Activated CD4-positive, alpha-beta T cell treated with anti-CD3 and anti-CD28 coated beads, Interleukin-2, amount 10 ng/mL, durations not matched to agents 7 days and 5 days (primary cell): ENCODE measurements around the gene ATP6V0B. TPM values are rescaled to one million over a fixed set of nuclear protein-coding genes. Genes with fewer than 3 reads are reported as not detected.

ENCODE experiments used
- CTCF ChIA-PET: fragments of 350-600 bp; sonication (Branson Sonifier 250); formaldehyde crosslinking; loops from one replicate; lab custom pipeline; 2021; ENCODE audit warnings: antibody characterized with exemption; lab: Charles Lee
- POLR2A ChIA-PET: fragments of 350-600 bp; sonication (Branson Sonifier 250); formaldehyde crosslinking; loops from one replicate; lab custom pipeline; 2021; ENCODE audit warnings: antibody characterized with exemption; lab: Charles Lee
- DNase-seq: peaks from one replicate; pipeline ENCODE4 v3.0.0-alpha.2; 2020
- H3K27ac Mint-ChIP-seq: one replicate; pipeline ENCODE4 v1.8.0; 2021; ENCODE audit warnings: mild to moderate bottlenecking, moderate library complexity, mixed read lengths
- H3K27me3 Mint-ChIP-seq: one replicate; pipeline ENCODE4 v1.8.0; 2021; ENCODE audit warnings: mixed read lengths
- H3K36me3 Mint-ChIP-seq: one replicate; pipeline ENCODE4 v1.8.0; 2021; ENCODE audit warnings: low read depth, mixed read lengths
- H3K4me1 Mint-ChIP-seq: one replicate; pipeline ENCODE4 v1.8.0; 2021; ENCODE audit warnings: mixed read lengths
- H3K4me3 Mint-ChIP-seq: one replicate; pipeline ENCODE4 v1.8.0; 2021; ENCODE audit warnings: mild to moderate bottlenecking, moderate library complexity, mixed read lengths
- H3K9me3 Mint-ChIP-seq: one replicate; pipeline ENCODE4 v1.8.0; 2021; ENCODE audit warnings: mixed read lengths
- total RNA-seq, 2 experiments: library from RNA; stranded (reverse); gene quantifications; one replicate each; pipeline ENCODE4 v1.2.3, GENCODE V29; 2021

ATP6V0B gene
- total RNA-seq, 2 experiments from 2014 or later = 90.1 to 112 TPM

- H3K4me3 Mint-ChIP-seq = no peak overlapping the region
- no peak overlapping the region for H3K27ac Mint-ChIP-seq
- H3K9me3 Mint-ChIP-seq = no peaks in the 10 kb centered on the region
- CTCF ChIA-PET = interaction anchor here (0.8 to 6.7 kb wide), 18 partner anchors 10 to 243 kb away, joined by 3 to 93 read pairs (median 5); partner anchors contain the start of gene IPO13
- H3K4me1 Mint-ChIP-seq = peaks cover 20% of the 10 kb centered on the region
- H3K36me3 Mint-ChIP-seq = no peaks in the 10 kb centered on the region
- no peak for DNase-seq
- POLR2A ChIA-PET = no interaction called here
- peaks cover 21% of the 10 kb centered on the region for H3K27me3 Mint-ChIP-seq
Observed at GRCh38 chr1:43935711-43936427, 38.9 kb upstream of the ATP6V0B start.

DNA sequence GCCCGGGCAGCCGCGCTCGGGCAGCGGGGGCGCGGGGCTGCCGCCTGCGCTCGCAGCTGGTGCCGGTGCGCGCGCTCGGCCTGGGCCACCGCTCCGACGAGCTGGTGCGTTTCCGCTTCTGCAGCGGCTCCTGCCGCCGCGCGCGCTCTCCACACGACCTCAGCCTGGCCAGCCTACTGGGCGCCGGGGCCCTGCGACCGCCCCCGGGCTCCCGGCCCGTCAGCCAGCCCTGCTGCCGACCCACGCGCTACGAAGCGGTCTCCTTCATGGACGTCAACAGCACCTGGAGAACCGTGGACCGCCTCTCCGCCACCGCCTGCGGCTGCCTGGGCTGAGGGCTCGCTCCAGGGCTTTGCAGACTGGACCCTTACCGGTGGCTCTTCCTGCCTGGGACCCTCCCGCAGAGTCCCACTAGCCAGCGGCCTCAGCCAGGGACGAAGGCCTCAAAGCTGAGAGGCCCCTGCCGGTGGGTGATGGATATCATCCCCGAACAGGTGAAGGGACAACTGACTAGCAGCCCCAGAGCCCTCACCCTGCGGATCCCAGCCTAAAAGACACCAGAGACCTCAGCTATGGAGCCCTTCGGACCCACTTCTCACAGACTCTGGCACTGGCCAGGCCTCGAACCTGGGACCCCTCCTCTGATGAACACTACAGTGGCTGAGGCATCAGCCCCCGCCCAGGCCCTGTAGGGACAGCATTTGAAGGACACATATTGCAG lies 38.2 kb upstream of the ATP6V0B start:
- no peak overlapping the region for H3K27ac Mint-ChIP-seq
- POLR2A ChIA-PET = interaction anchor here (0.5 kb wide), 1 partner anchor 62 kb away, joined by 3 read pairs; no protein-coding TSS in a partner anchor
- CTCF ChIA-PET = interaction anchor here (1.1 to 6.7 kb wide), 4 partner anchors 10 to 172 kb away, joined by 3 to 93 read pairs (median 50); partner anchors contain the start of gene IPO13

GRCh38 chr1:43937179-43937865 lies 37.4 kb upstream of the ATP6V0B start:
- ChIA-PET POLR2A (no interaction called here), CTCF (interaction anchor here (1.4 to 6.7 kb wide), 4 partner anchors 8 to 172 kb away, joined by 5 to 93 read pairs (median 46); partner anchors contain the start of gene IPO13)
- H3K9me3 Mint-ChIP-seq = no peaks in the 10 kb centered on the region

More for the DNA sequence above, 38.2 kb upstream of the ATP6V0B start:
- Mint-ChIP-seq H3K9me3 (no peaks in the 10 kb centered on the region), H3K4me3 (peak overlapping the region; percentile 25), H3K4me1 (peaks cover 20% of the 10 kb centered on the region), H3K27me3 (peaks cover 21% of the 10 kb centered on the region), H3K36me3 (no peaks in the 10 kb centered on the region)
- no peak for DNase-seq

DNA sequence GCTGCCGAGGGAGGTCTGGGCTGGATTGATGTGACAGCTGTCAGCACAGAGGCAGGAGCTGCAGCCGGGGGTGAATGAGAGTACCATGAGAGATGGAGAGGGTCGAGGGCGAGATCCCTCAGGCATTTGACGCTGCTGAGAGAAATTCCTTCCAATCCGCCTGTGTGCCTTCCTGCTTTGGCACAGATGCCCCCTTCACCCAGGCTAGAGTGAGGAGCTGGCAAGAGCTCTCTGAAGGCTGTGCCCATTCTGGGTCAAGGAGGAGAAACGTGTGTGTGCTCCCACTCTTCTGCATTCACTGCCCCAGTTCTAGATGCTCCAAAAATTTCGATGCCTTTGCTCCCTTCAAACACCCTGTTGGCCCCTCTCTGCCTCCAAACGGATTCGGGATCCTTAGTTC lies 36.4 kb upstream of the ATP6V0B start:
- CTCF ChIA-PET = interaction anchor here (0.5 to 6.7 kb wide), 6 partner anchors 8 to 173 kb away, joined by 3 to 85 read pairs (median 4); partner anchors contain the start of gene IPO13
- Mint-ChIP-seq H3K9me3 (no peaks in the 10 kb centered on the region), H3K4me1 (peaks cover 15% of the 10 kb centered on the region), H3K36me3 (peaks cover 2% of the 10 kb centered on the region), H3K27me3 (peaks cover 11% of the 10 kb centered on the region), H3K27ac (no peak overlapping the region), H3K4me3 (no peak overlapping the region)
- no peak for DNase-seq
- POLR2A ChIA-PET = no interaction called here

More at GRCh38 chr1:43937179-43937865, 37.4 kb upstream of the ATP6V0B start:
- DNase-seq = no peak
- Mint-ChIP-seq H3K4me1 (peaks cover 20% of the 10 kb centered on the region), H3K36me3 (no peaks in the 10 kb centered on the region), H3K27ac (no peak overlapping the region), H3K27me3 (peaks cover 21% of the 10 kb centered on the region), H3K4me3 (no peak overlapping the region)

- H3K36me3 Mint-ChIP-seq = peaks cover 2% of the 10 kb centered on the region
- DNase-seq = no peak
- H3K4me1 Mint-ChIP-seq = peaks cover 12% of the 10 kb centered on the region
- CTCF ChIA-PET = interaction anchor here (0.5 to 6.7 kb wide), 6 partner anchors 7 to 176 kb away, joined by 3 to 85 read pairs (median 5); partner anchors contain the start of gene IPO13
- H3K27ac Mint-ChIP-seq = no peak overlapping the region
- H3K27me3 Mint-ChIP-seq = peaks cover 7% of the 10 kb centered on the region
- no peaks in the 10 kb centered on the region for H3K9me3 Mint-ChIP-seq
- no peak overlapping the region for H3K4me3 Mint-ChIP-seq
- POLR2A ChIA-PET = no interaction called here
Observed at GRCh38 chr1:43938892-43939587, 35.7 kb upstream of the ATP6V0B start.

DNA sequence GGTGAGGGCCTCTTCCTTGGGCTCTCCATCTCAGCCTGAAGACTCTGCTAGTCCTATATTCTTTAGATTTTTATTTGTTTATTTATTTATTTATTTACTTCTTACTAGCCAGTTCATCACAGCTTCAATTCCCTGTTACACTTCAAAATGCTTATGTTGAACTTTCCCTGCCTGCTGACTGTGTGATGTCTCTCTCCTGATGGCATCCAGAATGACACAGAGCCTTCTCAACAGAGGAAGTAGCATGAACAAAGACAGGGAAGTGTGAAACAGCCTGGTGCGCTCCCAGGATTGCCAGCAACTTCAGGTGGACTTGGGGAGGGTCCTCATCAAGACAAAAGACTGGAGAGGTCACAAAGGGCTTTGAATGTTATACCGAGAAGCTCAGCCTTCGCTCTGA lies 32.3 kb upstream of the ATP6V0B start:
- no peaks in the 10 kb centered on the region for H3K9me3 Mint-ChIP-seq
- H3K4me1 Mint-ChIP-seq = peaks cover 28% of the 10 kb centered on the region
- ChIA-PET POLR2A (no interaction called here), CTCF (interaction anchor here (1.2 to 9.2 kb wide), 2 partner anchors 8 to 292 kb away, joined by 3 to 93 read pairs; partner anchors contain the start of genes ARTN and KDM4A)
- no peak overlapping the region for H3K27ac Mint-ChIP-seq
- peaks cover 4% of the 10 kb centered on the region for H3K36me3 Mint-ChIP-seq
- no peak overlapping the region for H3K4me3 Mint-ChIP-seq
- DNase-seq = no peak
- H3K27me3 Mint-ChIP-seq = no peaks in the 10 kb centered on the region

GRCh38 chr1:43944860-43945259 lies 29.9 kb upstream of the ATP6V0B start:
- Mint-ChIP-seq H3K36me3 (peaks cover 4% of the 10 kb centered on the region), H3K27me3 (no peaks in the 10 kb centered on the region), H3K4me3 (peak overlapping the region; percentile 80), H3K9me3 (no peaks in the 10 kb centered on the region), H3K27ac (no peak overlapping the region), H3K4me1 (peaks cover 43% of the 10 kb centered on the region)
- POLR2A ChIA-PET = interaction anchor here (0.6 kb wide), 1 partner anchor 10 kb away, joined by 3 read pairs; no protein-coding TSS in a partner anchor
- CTCF ChIA-PET = interaction anchor here (1.2 to 9.2 kb wide), 4 partner anchors 11 to 79 kb away, joined by 3 to 93 read pairs (median 6); partner anchors contain the start of gene ARTN
- no peak for DNase-seq

- ChIA-PET CTCF (interaction anchor here (0.6 to 9.2 kb wide), 16 partner anchors 8 to 395 kb away, joined by 3 to 93 read pairs (median 4); partner anchors contain the start of genes ARTN, ATP6V0B and DPH2), POLR2A (interaction anchor here (0.7 kb wide), 2 partner anchors 11 to 219 kb away, joined by 3 read pairs; no protein-coding TSS in a partner anchor)
- DNase-seq = no peak
- H3K9me3 Mint-ChIP-seq = no peaks in the 10 kb centered on the region
- H3K4me3 Mint-ChIP-seq = peak overlapping the region; percentile 80
- H3K4me1 Mint-ChIP-seq = peaks cover 47% of the 10 kb centered on the region
- no peaks in the 10 kb centered on the region for H3K27me3 Mint-ChIP-seq
- H3K36me3 Mint-ChIP-seq = peaks cover 8% of the 10 kb centered on the region
- H3K27ac Mint-ChIP-seq = peak overlapping the region; percentile 94
Observed at GRCh38 chr1:43945674-43946235, 29.0 kb upstream of the ATP6V0B start.

GRCh38 chr1:43946236-43947060 lies 28.3 kb upstream of the ATP6V0B start, which contains the start of gene IPO13:
Gene IPO13 (plus strand): TSS chr1:43946950. CDS start chr1:43947601, 651 bp downstream.
- H3K4me3 Mint-ChIP-seq = peak within 1 kb of the TSS; percentile 80
- CTCF ChIA-PET = interaction anchor here (0.6 to 9.2 kb wide), 20 partner anchors 8 to 396 kb away, joined by 3 to 93 read pairs (median 4); partner anchors contain the start of genes ARTN, ATP6V0B and DPH2
- peak within 1 kb of the TSS; percentile 94 for H3K27ac Mint-ChIP-seq
- no peaks in the 10 kb centered on the region for H3K27me3 Mint-ChIP-seq
- peaks cover 47% of the 10 kb centered on the region for H3K4me1 Mint-ChIP-seq
- DNase-seq = peak; percentile 95
- H3K36me3 Mint-ChIP-seq = peaks cover 8% of the 10 kb centered on the region
- H3K9me3 Mint-ChIP-seq = no peaks in the 10 kb centered on the region
- POLR2A ChIA-PET = interaction anchor here (0.7 kb wide), 2 partner anchors 12 to 220 kb away, joined by 3 read pairs; no protein-coding TSS in a partner anchor

GRCh38 chr1:43947061-43947873 lies 27.5 kb upstream of the ATP6V0B start:
- ChIA-PET POLR2A (no interaction called here), CTCF (interaction anchor here (0.7 to 9.2 kb wide), 8 partner anchors 9 to 183 kb away, joined by 3 to 93 read pairs (median 4); partner anchors contain the start of gene ARTN)
- DNase-seq = peak; percentile 32
- peak overlapping the region; percentile 80 for H3K4me3 Mint-ChIP-seq
- peaks cover 47% of the 10 kb centered on the region for H3K4me1 Mint-ChIP-seq
- H3K36me3 Mint-ChIP-seq = peaks cover 8% of the 10 kb centered on the region
- H3K9me3 Mint-ChIP-seq = no peaks in the 10 kb centered on the region
- H3K27me3 Mint-ChIP-seq = no peaks in the 10 kb centered on the region
- H3K27ac Mint-ChIP-seq = peak overlapping the region; percentile 94
